SK-N-SH (cell line): ENCODE data around the gene PDE2A. TPM values are rescaled to one million over a fixed set of nuclear protein-coding genes. Genes with fewer than 3 reads are reported as not detected.

Source experiments
- CTCF ChIA-PET: fragments of 300-600, 350-600 bp; formaldehyde crosslinking; extraction: SDS; loops from one replicate; lab custom pipeline; 2021; lab: Yijun Ruan, JAX
- POLR2A ChIA-PET: fragments of 350-600 bp; sonication (Branson Sonifier 250); formaldehyde crosslinking; extraction: SDS; loops from one replicate; lab custom pipeline; 2020; ENCODE audit warnings: antibody characterized with exemption, inconsistent platforms; lab: Yijun Ruan, JAX
- DNase-seq: peaks from one replicate; pipeline ENCODE4 v3.0.0; 2012
- H2AFZ ChIP-seq: fragments of 200-600 bp; sonication (generic); 2 replicates; pipeline ENCODE4 v1.8.1; 2016; ENCODE audit warnings: antibody characterized with exemption, mild to moderate bottlenecking, low read depth
- H3F3A ChIP-seq: fragments of 200-600 bp; sonication (generic); replicated peaks from 2 replicates; pipeline ENCODE3; 2016; ENCODE audit warnings: antibody characterized with exemption, mild to moderate bottlenecking; ENCODE audit not compliant: insufficient read depth
- H3K27ac ChIP-seq, 2 experiments: fragments of 200-500 bp in 1 of 2; fragments of 200-600 bp in 1 of 2; sonication (Bioruptor generic) in 1 of 2; sonication (generic), shearing (Covaris generic) in 1 of 2; 2 replicates each; pipeline versions ENCODE4 v1.5.1 to v1.6.1; 2014 to 2016; ENCODE audit warnings: low read depth in 2 of 2, inconsistent platforms in 1 of 2, low read length in 1 of 2, mild to moderate bottlenecking in 1 of 2, mixed read lengths in 1 of 2
- H3K27me3 ChIP-seq: fragments of 200-600 bp; sonication (generic), shearing (Covaris generic); 2 replicates; pipeline ENCODE4 v1.6.1; 2016; ENCODE audit warnings: mixed run types; ENCODE audit not compliant: insufficient read depth
- H3K36me3 ChIP-seq, 2 experiments: fragments of 200-500 bp in 1 of 2; fragments of 200-600 bp in 1 of 2; sonication (Bioruptor generic) in 1 of 2; sonication (generic) in 1 of 2; replicated peaks in 1 of 2; 2 replicates each; pipeline versions ENCODE3 to v1.5.1; 2014 to 2016; ENCODE audit warnings: low read length in 1 of 2, mild to moderate bottlenecking in 1 of 2; ENCODE audit not compliant: insufficient read depth in 2 of 2, control insufficient read depth in 1 of 2
- H3K4me1 ChIP-seq, 2 experiments: fragments of 200-500 bp in 1 of 2; fragments of 200-600 bp in 1 of 2; sonication (Bioruptor generic) in 1 of 2; sonication (generic), shearing (Covaris generic) in 1 of 2; 2 replicates each; pipeline versions ENCODE4 v1.5.1 to v1.6.1; 2014 to 2016; ENCODE audit warnings: low read depth in 1 of 2, low read length in 1 of 2, mixed run types in 1 of 2; ENCODE audit not compliant: insufficient read depth in 2 of 2, control insufficient read depth in 1 of 2
- H3K4me2 ChIP-seq: fragments of 200-600 bp; sonication (generic), shearing (Covaris generic); 2 replicates; pipeline ENCODE4 v1.6.1; 2017; ENCODE audit warnings: mixed run types
- H3K4me3 ChIP-seq, 2 experiments: fragments of 200-500 bp in 1 of 2; fragments of 200-600 bp in 1 of 2; sonication (Bioruptor generic) in 1 of 2; sonication (generic), shearing (Covaris generic) in 1 of 2; 2 replicates each; pipeline versions ENCODE4 v1.5.1 to v1.8.1; 2014 to 2016; ENCODE audit warnings: low read depth in 2 of 2, inconsistent platforms in 1 of 2, low read length in 1 of 2, mild to moderate bottlenecking in 1 of 2, mixed read lengths in 1 of 2, moderate library complexity in 1 of 2
- H3K79me2 ChIP-seq: fragments of 200-600 bp; sonication (generic); 2 replicates; pipeline ENCODE4 v1.8.1; 2017; ENCODE audit warnings: mild to moderate bottlenecking; ENCODE audit not compliant: insufficient read depth
- H3K9ac ChIP-seq: fragments of 200-600 bp; sonication (generic); 2 replicates; pipeline ENCODE4 v1.6.1; 2017; ENCODE audit warnings: mixed run types
- H3K9me2 ChIP-seq: fragments of 200-600 bp; sonication (generic); 2 replicates; pipeline ENCODE4 v1.6.1; 2017; ENCODE audit warnings: mixed run types
- H3K9me3 ChIP-seq: fragments of 200-600 bp; sonication (generic); 2 replicates; pipeline ENCODE4 v1.6.1; 2017; ENCODE audit warnings: mixed run types, mild to moderate bottlenecking, moderate library complexity
- H4K20me1 ChIP-seq: fragments of 200-600 bp; sonication (generic); 2 replicates; pipeline ENCODE4 v1.6.1; 2017; ENCODE audit warnings: mild to moderate bottlenecking, mixed run types; ENCODE audit not compliant: insufficient read depth
- CHD2 ChIP-seq: fragments of 150-350 bp; IDR thresholded peaks from 2 replicates; pipeline ENCODE4 v1.6.1; 2018; ENCODE audit warnings: low read length; ENCODE audit not compliant: partially characterized antibody
- CTCF ChIP-seq: fragments of 200-600 bp; sonication (generic); IDR thresholded peaks from 2 replicates; pipeline ENCODE4 v1.6.1; 2017; ENCODE audit warnings: antibody characterized with exemption, mild to moderate bottlenecking, moderate library complexity
- FOXJ3 ChIP-seq: sonication (generic); formaldehyde crosslinking; IDR thresholded peaks from 2 replicates; pipeline ENCODE4 v1.5.1; 2020; ENCODE audit warnings: mild to moderate bottlenecking, missing genetic modification reagents
- FOXM1 ChIP-seq: IDR thresholded peaks from 2 replicates; pipeline ENCODE4 v1.4.0; 2012; ENCODE audit warnings: low read depth, mild to moderate bottlenecking
- IRF3 ChIP-seq: fragments of 150-350 bp; IDR thresholded peaks from 2 replicates; pipeline ENCODE4 v1.6.1; 2016; ENCODE audit warnings: mild to moderate bottlenecking, low read depth, low read length
- MXI1 ChIP-seq: IDR thresholded peaks from 2 replicates; pipeline ENCODE4 v1.6.1; 2012; ENCODE audit warnings: mild to moderate bottlenecking, low read depth, low read length, improper control_type of control experiment
- PBX3 ChIP-seq: IDR thresholded peaks from 2 replicates; pipeline ENCODE4; 2012
- RAD21 ChIP-seq: IDR thresholded peaks from 2 replicates; pipeline ENCODE4 v1.6.1; 2012; ENCODE audit warnings: mild to moderate bottlenecking, low read length
- RCOR1 ChIP-seq: fragments of 150-350 bp; IDR thresholded peaks from 2 replicates; pipeline ENCODE4 v1.6.1; 2017; ENCODE audit warnings: antibody characterized with exemption, low read length
- RXRA ChIP-seq: IDR thresholded peaks from 2 replicates; pipeline ENCODE4 v1.4.0; 2012; ENCODE audit warnings: low read depth, mild to moderate bottlenecking, borderline replicate concordance
- SMC3 ChIP-seq: IDR thresholded peaks from 2 replicates; pipeline ENCODE4 v1.6.1; 2012; ENCODE audit warnings: low read depth, low read length, improper control_type of control experiment
- TAF1 ChIP-seq: IDR thresholded peaks from 2 replicates; pipeline ENCODE4 v1.6.1; 2012; ENCODE audit warnings: low read depth, mild to moderate bottlenecking, low read length, moderate library complexity, borderline replicate concordance
- TEAD4 ChIP-seq: IDR thresholded peaks from 2 replicates; pipeline ENCODE4 v1.4.0; 2012; ENCODE audit warnings: mild to moderate bottlenecking, borderline replicate concordance; ENCODE audit not compliant: insufficient read depth
- WGBS: methylation state at CpG from one replicate; pipeline ENCODE4 v1.1.6; 2017; ENCODE audit warnings: low lambda C conversion rate; 5-methylcytosine and 5-hydroxymethylcytosine counted together
- polyA plus RNA-seq, 3 experiments: library from polyadenylated mRNA; depleted of rRNA; stranded (reverse); fragments of >200 nt; gene quantifications; 2 replicates each; pipeline ENCODE4 v1.2.3, GENCODE V29; 2012

PDE2A gene
- polyA plus RNA-seq, 1 of the 3 experiments (the other 2 are of a cell fraction), result 0.43 TPM

GRCh38 chr11:72573072-72573854 lies 101.0 kb downstream of the PDE2A start:
- CTCF ChIA-PET, result interaction anchor here (0.5 to 11.7 kb wide), 48 partner anchors 10 to 217 kb away, joined by 3 to 267 read pairs (median 4); partner anchors contain the start of gene CLPB
- no peak overlapping the region for H3K27ac ChIP-seq
- no peaks in the 10 kb centered on the region for H4K20me1 ChIP-seq
- 33% methylated on average over 10 of the region's 10 CpGs for WGBS
- H3K4me2 ChIP-seq, result no peak overlapping the region
- H3K9ac ChIP-seq, result no peak overlapping the region
- H3K9me2 ChIP-seq, result no peaks in the 10 kb centered on the region
- no peaks in the 10 kb centered on the region for H3K36me3 ChIP-seq
- DNase-seq, result peak; percentile 92
- no peaks in the 10 kb centered on the region for H3K9me3 ChIP-seq
- POLR2A ChIA-PET, result no interaction called here
- H3K27me3 ChIP-seq, result no peaks in the 10 kb centered on the region
- H3K79me2 ChIP-seq, result no peaks in the 10 kb centered on the region
- H3K4me3 ChIP-seq, result no peak overlapping the region
- H3K4me1 ChIP-seq, result no peaks in the 10 kb centered on the region; a peak in 3 of 4 replicates
- H2AFZ ChIP-seq, result no peak overlapping the region
- no peaks in the 10 kb centered on the region for H3F3A ChIP-seq
- TF ChIP-seq CTCF, result peak; percentile 64
- TF ChIP-seq RAD21, result peak; percentile 78
- TF ChIP-seq CHD2, result peak; percentile 75
- TF ChIP-seq FOXM1, result no peak
- TF ChIP-seq SMC3, result peak; percentile 88
- no peak for TF ChIP-seq IRF3
- TF ChIP-seq RXRA, result no peak
- TF ChIP-seq TAF1, result no peak
- TF ChIP-seq RCOR1, result no peak
- no peak for TF ChIP-seq TEAD4
- TF ChIP-seq PBX3, result no peak
- TF ChIP-seq MXI1, result no peak
- TF ChIP-seq FOXJ3, result no peak
